Lower leg skin (tissue), 4 donors: ENCODE results near the gene LRBA. TPM values are rescaled to one million over a fixed set of nuclear protein-coding genes. Genes with fewer than 3 reads are reported as not detected.

ENCODE experiments used
- DNase-seq, 2 donors: peaks; one replicate each; pipeline ENCODE4 v3.0.0-alpha.2; 2019; ENCODE audit warnings: low spot score in 2 of 2
- H3K4me3 ChIP-seq: fragments of 200-600 bp; sonication (generic); 2 replicates; pipeline ENCODE4 v1.5.1; 2017; ENCODE audit warnings: mild to moderate bottlenecking, low read depth; ENCODE audit not compliant: poor library complexity, severe bottlenecking
- CTCF ChIP-seq, 3 donors: fragments of 450-650 bp; IDR thresholded peaks; one replicate each; pipeline ENCODE4 v1.5.1; 2016; ENCODE audit warnings: antibody characterized with exemption in 3 of 3, mild to moderate bottlenecking in 3 of 3, moderate library complexity in 2 of 3
- POLR2A ChIP-seq, 2 donors: fragments of 450-650 bp; IDR thresholded peaks; one replicate each; pipeline ENCODE4 v1.6.1; 2016 to 2017; ENCODE audit warnings: antibody characterized with exemption in 2 of 2, mild to moderate bottlenecking in 1 of 2, moderate library complexity in 1 of 2
- WGBS, 2 donors: methylation state at CpG; one replicate each; pipeline ENCODE4 v1.1.5; 2018; 5-methylcytosine and 5-hydroxymethylcytosine counted together
- intact Hi-C: fragments of 100-400 bp; cut with DNase I; formaldehyde crosslinking; loops from one replicate; pipeline ENCODE4 v1.15.0; 2023; ENCODE audit warnings: low total_unique reads
- total RNA-seq, 4 donors: library from RNA; depleted of rRNA; stranded (reverse); fragments of >200 nt; gene quantifications; one replicate each; pipeline ENCODE4 v1.1.0, GENCODE V29; 2016

LRBA gene
- total RNA-seq, 4 donors from 2014 or later: 71.9 to 86.8 (median 75.0) TPM

GRCh38 chr4:150371869-150372268 is 643.2 kb downstream of the LRBA start:
- H3K4me3 ChIP-seq: no peak overlapping the region
- 98% methylated on average over 1 of the region's 1 CpG for WGBS, 2 donors
- TF ChIP-seq CTCF (IDR thresholded peaks at IDR 0.05): no peak
- no peak for TF ChIP-seq POLR2A (IDR thresholded peaks at IDR 0.05)
- no peak for DNase-seq
- intact Hi-C loops: no loop called here

GRCh38 chr4:150369434-150370380 is 645.4 kb downstream of the LRBA start:
- DNase-seq: no peak
- whole genome bisulfite sequencing, 2 donors: 73 to 82% methylated on average over 3 of the region's 3 CpGs
- H3K4me3 ChIP-seq: no peak overlapping the region
- no peak for TF ChIP-seq CTCF (IDR thresholded peaks at IDR 0.05)
- no peak for TF ChIP-seq POLR2A (IDR thresholded peaks at IDR 0.05)
- intact Hi-C loops: no loop called here

- TF ChIP-seq POLR2A (IDR thresholded peaks at IDR 0.05): no peak
- intact Hi-C loops: no loop called here
- no peak for DNase-seq
- no peak overlapping the region for H3K4me3 ChIP-seq
These were observed 646.4 kb downstream of the LRBA start for GRCh38 chr4:150368667-150369066.

GRCh38 chr4:150367326-150367725 is 647.8 kb downstream of the LRBA start:
- WGBS, 2 donors: 78 to 82% methylated on average over 4 of the region's 4 CpGs
- H3K4me3 ChIP-seq: no peak overlapping the region
- intact Hi-C loops: no loop called here
- no peak for DNase-seq
- no peak for TF ChIP-seq POLR2A (IDR thresholded peaks at IDR 0.05)
- no peak for TF ChIP-seq CTCF (IDR thresholded peaks at IDR 0.05)

GRCh38 chr4:150366487-150366999 is 648.5 kb downstream of the LRBA start:
- DNase-seq: no peak
- intact Hi-C loops: no loop called here
- TF ChIP-seq POLR2A (IDR thresholded peaks at IDR 0.05) (no peak), CTCF (IDR thresholded peaks at IDR 0.05) (no peak)
- no peak overlapping the region for H3K4me3 ChIP-seq
- WGBS, 2 donors: 44 to 57% methylated on average over 2 of the region's 2 CpGs
